ENCODE data around the gene EXOC6B.

The EXOC6B gene

GRCh38 chr2:72778410-72778809, 47.4 kb downstream of the EXOC6B start:
- no peaks in the 10 kb centered on the region for H3K27me3 ChIP-seq (ENCODE audit: insufficient read depth, low read length)
- no peaks in the 10 kb centered on the region for H3K9me3 ChIP-seq (ENCODE audit: insufficient read depth, low read depth, low read length)
- no peak overlapping the region for H3K27ac ChIP-seq (ENCODE audit: low read depth, low read length)
- H3K79me2 ChIP-seq (ENCODE audit: control insufficient read depth, insufficient read depth, low read length, poor library complexity) = no peaks in the 10 kb centered on the region
- no peaks in the 10 kb centered on the region for H3K36me3 ChIP-seq (ENCODE audit: control insufficient read depth in 1 of 2, insufficient read depth in 2 of 2, low read length in 2 of 2)
- H2AFZ ChIP-seq (ENCODE audit: insufficient read depth, low read length, poor library complexity) = no peak overlapping the region
- no peak overlapping the region for H3K14ac ChIP-seq (ENCODE audit: low read length)
- no peaks in the 10 kb centered on the region for H3K79me1 ChIP-seq (ENCODE audit: low read length)
- peak in 1 of 2 donors; percentile 10 for DNase-seq
- H3K18ac ChIP-seq (ENCODE audit: low read length) = no peak overlapping the region
- no peak overlapping the region for H2BK12ac ChIP-seq (ENCODE audit: low read length)
- no peak overlapping the region for H2BK5ac ChIP-seq (ENCODE audit: low read depth, low read length, poor library complexity)
- H3K9ac ChIP-seq (ENCODE audit: low read length) = no peak overlapping the region
- H3K4me1 ChIP-seq (ENCODE audit: control insufficient read depth in 1 of 2, insufficient read depth in 2 of 2, low read length in 2 of 2) = no peaks in the 10 kb centered on the region
- H4K91ac ChIP-seq (ENCODE audit: low read depth, low read length) = no peak overlapping the region
- H4K12ac ChIP-seq (ENCODE audit: low read depth, low read length) = no peak overlapping the region
- H3K4me3 ChIP-seq (ENCODE audit: low read depth, low read length) = no peak overlapping the region
- no peak overlapping the region for H3K4ac ChIP-seq (ENCODE audit: low read depth, low read length)
- no peak overlapping the region for H3K4me2 ChIP-seq (ENCODE audit: low read length)
- no peak overlapping the region for H2AK5ac ChIP-seq (ENCODE audit: low read length)
- H3K23ac ChIP-seq (ENCODE audit: low read length) = no peak overlapping the region
- no peak overlapping the region for H4K8ac ChIP-seq (ENCODE audit: low read depth, low read length)
- no CpG with 5 or more reads among the region's 1 CpG for WGBS (ENCODE audit: extremely low coverage, insufficient coverage, insufficient read length)
- H2BK120ac ChIP-seq (ENCODE audit: insufficient read depth, low read length, poor library complexity) = no peak overlapping the region

- Histone ChIP-seq H3K79me1 (ENCODE audit: low read length) (no peaks in the 10 kb centered on the region), H3K18ac (ENCODE audit: low read length) (no peak overlapping the region), H3K14ac (ENCODE audit: low read length) (no peak overlapping the region), H2AK5ac (ENCODE audit: low read length) (no peak overlapping the region), H4K12ac (ENCODE audit: low read depth, low read length) (no peak overlapping the region), H3K27me3 (ENCODE audit: insufficient read depth, low read length) (no peaks in the 10 kb centered on the region), H3K9me3 (ENCODE audit: insufficient read depth, low read depth, low read length) (no peaks in the 10 kb centered on the region), H3K4ac (ENCODE audit: low read depth, low read length) (no peak overlapping the region), H2BK120ac (ENCODE audit: insufficient read depth, low read length, poor library complexity) (no peak overlapping the region), H3K23ac (ENCODE audit: low read length) (no peak overlapping the region), H3K4me3 (ENCODE audit: low read depth, low read length) (no peak overlapping the region), H3K36me3 (ENCODE audit: control insufficient read depth in 1 of 2, insufficient read depth in 2 of 2, low read length in 2 of 2) (peaks cover 0 to 4% of the 10 kb centered on the region in 2 experiments), H3K79me2 (ENCODE audit: control insufficient read depth, insufficient read depth, low read length, poor library complexity) (no peaks in the 10 kb centered on the region), H3K9ac (ENCODE audit: low read length) (no peak overlapping the region), H3K4me2 (ENCODE audit: low read length) (no peak overlapping the region), H2BK5ac (ENCODE audit: low read depth, low read length, poor library complexity) (no peak overlapping the region), H2BK12ac (ENCODE audit: low read length) (no peak overlapping the region), H4K91ac (ENCODE audit: low read depth, low read length) (no peak overlapping the region), H4K8ac (ENCODE audit: low read depth, low read length) (no peak overlapping the region), H3K27ac (ENCODE audit: low read depth, low read length) (no peak overlapping the region), H3K4me1 (ENCODE audit: control insufficient read depth in 1 of 2, insufficient read depth in 2 of 2, low read length in 2 of 2) (peaks cover under 1 to 2% of the 10 kb centered on the region in 2 experiments), H2AFZ (ENCODE audit: insufficient read depth, low read length, poor library complexity) (no peak overlapping the region)
- peak; percentile 69 to 94 for DNase-seq
- no CpG with 5 or more reads among the region's 2 CpGs for WGBS (ENCODE audit: extremely low coverage, insufficient coverage, insufficient read length)
Observed at GRCh38 chr2:72770879-72771461, 54.9 kb downstream of the EXOC6B start.

GRCh38 chr2:72765997-72766609, 59.7 kb downstream of the EXOC6B start:
- peaks cover 1 to 2% of the 10 kb centered on the region in 2 experiments for H3K4me1 ChIP-seq (ENCODE audit: control insufficient read depth in 1 of 2, insufficient read depth in 2 of 2, low read length in 2 of 2)
- H4K8ac ChIP-seq (ENCODE audit: low read depth, low read length) = no peak overlapping the region
- no peak overlapping the region for H3K27ac ChIP-seq (ENCODE audit: low read depth, low read length)
- H2BK5ac ChIP-seq (ENCODE audit: low read depth, low read length, poor library complexity) = no peak overlapping the region
- no peaks in the 10 kb centered on the region for H3K9me3 ChIP-seq (ENCODE audit: insufficient read depth, low read depth, low read length)
- no CpG with 5 or more reads among the region's 2 CpGs for WGBS (ENCODE audit: extremely low coverage, insufficient coverage, insufficient read length)
- no peaks in the 10 kb centered on the region for H3K79me1 ChIP-seq (ENCODE audit: low read length)
- H3K36me3 ChIP-seq (ENCODE audit: control insufficient read depth in 1 of 2, insufficient read depth in 2 of 2, low read length in 2 of 2) = peaks cover 5% of the 10 kb centered on the region in 2 experiments
- H3K4me3 ChIP-seq (ENCODE audit: low read depth, low read length) = no peak overlapping the region
- H2AK5ac ChIP-seq (ENCODE audit: low read length) = no peak overlapping the region
- H2BK12ac ChIP-seq (ENCODE audit: low read length) = no peak overlapping the region
- H3K18ac ChIP-seq (ENCODE audit: low read length) = no peak overlapping the region
- no peak overlapping the region for H3K14ac ChIP-seq (ENCODE audit: low read length)
- no peaks in the 10 kb centered on the region for H3K79me2 ChIP-seq (ENCODE audit: control insufficient read depth, insufficient read depth, low read length, poor library complexity)
- H3K4me2 ChIP-seq (ENCODE audit: low read length) = no peak overlapping the region
- H2BK120ac ChIP-seq (ENCODE audit: insufficient read depth, low read length, poor library complexity) = no peak overlapping the region
- no peak overlapping the region for H4K12ac ChIP-seq (ENCODE audit: low read depth, low read length)
- H3K23ac ChIP-seq (ENCODE audit: low read length) = no peak overlapping the region
- H3K9ac ChIP-seq (ENCODE audit: low read length) = no peak overlapping the region
- no peaks in the 10 kb centered on the region for H3K27me3 ChIP-seq (ENCODE audit: insufficient read depth, low read length)
- DNase-seq = no peak
- H4K91ac ChIP-seq (ENCODE audit: low read depth, low read length) = no peak overlapping the region
- H2AFZ ChIP-seq (ENCODE audit: insufficient read depth, low read length, poor library complexity) = no peak overlapping the region
- H3K4ac ChIP-seq (ENCODE audit: low read depth, low read length) = no peak overlapping the region

GRCh38 chr2:72762276-72762675, 63.6 kb downstream of the EXOC6B start:
- H3K27ac ChIP-seq (ENCODE audit: low read depth, low read length) = no peak overlapping the region
- no peak overlapping the region for H2AK5ac ChIP-seq (ENCODE audit: low read length)
- H2AFZ ChIP-seq (ENCODE audit: insufficient read depth, low read length, poor library complexity) = no peak overlapping the region
- H3K14ac ChIP-seq (ENCODE audit: low read length) = no peak overlapping the region
- no peak overlapping the region for H4K8ac ChIP-seq (ENCODE audit: low read depth, low read length)
- H4K12ac ChIP-seq (ENCODE audit: low read depth, low read length) = no peak overlapping the region
- no peak overlapping the region for H2BK12ac ChIP-seq (ENCODE audit: low read length)
- no peak overlapping the region for H3K9ac ChIP-seq (ENCODE audit: low read length)
- H4K91ac ChIP-seq (ENCODE audit: low read depth, low read length) = no peak overlapping the region
- H3K4me3 ChIP-seq (ENCODE audit: low read depth, low read length) = no peak overlapping the region
- no peak overlapping the region for H2BK5ac ChIP-seq (ENCODE audit: low read depth, low read length, poor library complexity)
- DNase-seq = no peak
- H3K4me1 ChIP-seq (ENCODE audit: control insufficient read depth in 1 of 2, insufficient read depth in 2 of 2, low read length in 2 of 2) = peaks cover 1 to 3% of the 10 kb centered on the region in 2 experiments
- no peaks in the 10 kb centered on the region for H3K27me3 ChIP-seq (ENCODE audit: insufficient read depth, low read length)
- WGBS (ENCODE audit: extremely low coverage, insufficient coverage, insufficient read length) = no CpG with 5 or more reads among the region's 2 CpGs
- peaks cover 5 to 8% of the 10 kb centered on the region in 2 experiments for H3K36me3 ChIP-seq (ENCODE audit: control insufficient read depth in 1 of 2, insufficient read depth in 2 of 2, low read length in 2 of 2)
- no peak overlapping the region for H2BK120ac ChIP-seq (ENCODE audit: insufficient read depth, low read length, poor library complexity)
- H3K79me2 ChIP-seq (ENCODE audit: control insufficient read depth, insufficient read depth, low read length, poor library complexity) = no peaks in the 10 kb centered on the region
- no peak overlapping the region for H3K18ac ChIP-seq (ENCODE audit: low read length)
- no peak overlapping the region for H3K4me2 ChIP-seq (ENCODE audit: low read length)
- no peak overlapping the region for H3K23ac ChIP-seq (ENCODE audit: low read length)
- H3K79me1 ChIP-seq (ENCODE audit: low read length) = peaks cover 2% of the 10 kb centered on the region
- no peak overlapping the region for H3K4ac ChIP-seq (ENCODE audit: low read depth, low read length)
- H3K9me3 ChIP-seq (ENCODE audit: insufficient read depth, low read depth, low read length) = no peaks in the 10 kb centered on the region
